Nephron progenitor cell (in vitro differentiated cells): ENCODE results near the gene TRIM63.

Experiments
- DNase-seq: peaks from one replicate; pipeline ENCODE4 v3.0.0; 2021
- H3K27ac Mint-ChIP-seq: 2 replicates; pipeline ENCODE4 v1.8.0; 2021; ENCODE audit warnings: mild to moderate bottlenecking, moderate library complexity, mixed read lengths
- H3K27me3 Mint-ChIP-seq: 2 replicates; pipeline ENCODE4 v1.8.0; 2021; ENCODE audit warnings: mild to moderate bottlenecking, low read depth, mixed read lengths; ENCODE audit not compliant: poor library complexity
- H3K36me3 Mint-ChIP-seq: 2 replicates; pipeline ENCODE4 v1.8.0; 2021; ENCODE audit warnings: low read depth, mixed read lengths
- H3K4me1 Mint-ChIP-seq: 2 replicates; pipeline ENCODE4 v1.8.0; 2021; ENCODE audit warnings: mixed read lengths
- H3K4me3 Mint-ChIP-seq: 2 replicates; pipeline ENCODE4 v1.8.0; 2021; ENCODE audit warnings: mild to moderate bottlenecking, moderate library complexity, mixed read lengths
- H3K9me3 Mint-ChIP-seq: 2 replicates; pipeline ENCODE4 v1.8.0; 2021; ENCODE audit warnings: mild to moderate bottlenecking, moderate library complexity, mixed read lengths
- CTCF ChIP-seq: fragments of 200-600 bp; sonication (generic); IDR thresholded peaks from 2 replicates; pipeline ENCODE4 v1.5.0; 2021; ENCODE audit warnings: antibody characterized with exemption

TRIM63 gene

DNA sequence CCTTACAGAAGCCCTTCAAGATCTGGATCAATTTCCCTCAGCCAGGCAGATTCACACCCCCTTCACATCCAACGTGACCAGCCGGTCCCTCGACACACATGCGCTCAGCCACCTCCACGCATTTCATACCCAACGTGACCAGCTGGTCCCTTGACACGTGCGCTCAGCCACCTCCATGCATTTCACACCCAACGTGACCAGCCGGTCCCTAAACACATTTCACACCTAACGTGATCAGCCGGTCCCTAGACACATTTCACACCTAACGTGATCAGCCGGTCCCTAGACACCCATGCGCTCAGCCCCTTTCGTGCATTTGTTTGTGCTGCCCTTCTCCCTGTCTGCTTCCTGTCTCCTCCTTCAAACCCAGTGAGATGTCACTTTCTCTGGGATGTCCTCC, 60.7 kb downstream of the TRIM63 start:
- H3K4me3 Mint-ChIP-seq: no peak overlapping the region
- H3K27me3 Mint-ChIP-seq: peaks cover 9% of the 10 kb centered on the region
- H3K36me3 Mint-ChIP-seq: no peaks in the 10 kb centered on the region
- peaks cover 39% of the 10 kb centered on the region for H3K4me1 Mint-ChIP-seq
- H3K27ac Mint-ChIP-seq: no peak overlapping the region
- DNase-seq: no peak
- TF ChIP-seq CTCF: no peak
- no peaks in the 10 kb centered on the region for H3K9me3 Mint-ChIP-seq

DNA sequence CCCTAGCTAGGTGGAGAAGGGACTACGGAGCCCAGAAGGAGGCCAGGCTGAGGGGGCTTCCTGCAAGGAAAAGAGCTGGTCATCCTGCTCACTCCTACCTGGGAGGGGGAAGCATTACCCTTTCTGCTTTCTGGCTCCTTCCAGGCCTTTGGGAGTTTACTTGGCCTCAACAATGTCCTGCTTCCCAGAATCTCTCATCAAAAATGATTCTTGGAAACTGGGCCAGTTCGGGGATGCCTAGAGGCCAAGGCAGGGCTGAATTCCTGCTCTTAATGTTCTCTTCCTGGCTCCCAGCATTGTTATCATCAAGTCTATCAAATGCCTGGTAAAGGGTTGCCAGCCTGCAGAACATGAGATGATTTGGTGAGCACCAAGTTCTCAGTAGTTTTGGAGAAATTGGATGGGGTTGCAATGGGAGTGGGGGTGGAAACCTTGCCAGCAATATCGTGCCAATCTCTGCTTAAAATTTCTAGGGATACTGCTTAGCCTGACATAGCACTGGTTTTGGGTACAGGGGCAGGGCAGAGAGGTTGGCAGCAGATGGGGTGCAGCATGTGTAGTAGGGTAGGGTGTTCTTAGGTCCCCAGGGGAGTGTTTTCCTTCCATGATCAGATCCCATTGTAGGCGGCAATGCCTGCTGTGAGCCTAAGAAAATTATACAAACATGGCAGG, 61.9 kb downstream of the TRIM63 start:
- DNase-seq: no peak
- Mint-ChIP-seq H3K27ac (no peak overlapping the region), H3K9me3 (no peaks in the 10 kb centered on the region), H3K4me1 (peaks cover 29% of the 10 kb centered on the region), H3K4me3 (no peak overlapping the region), H3K27me3 (peaks cover 9% of the 10 kb centered on the region), H3K36me3 (no peaks in the 10 kb centered on the region)
- no peak for TF ChIP-seq CTCF

DNA sequence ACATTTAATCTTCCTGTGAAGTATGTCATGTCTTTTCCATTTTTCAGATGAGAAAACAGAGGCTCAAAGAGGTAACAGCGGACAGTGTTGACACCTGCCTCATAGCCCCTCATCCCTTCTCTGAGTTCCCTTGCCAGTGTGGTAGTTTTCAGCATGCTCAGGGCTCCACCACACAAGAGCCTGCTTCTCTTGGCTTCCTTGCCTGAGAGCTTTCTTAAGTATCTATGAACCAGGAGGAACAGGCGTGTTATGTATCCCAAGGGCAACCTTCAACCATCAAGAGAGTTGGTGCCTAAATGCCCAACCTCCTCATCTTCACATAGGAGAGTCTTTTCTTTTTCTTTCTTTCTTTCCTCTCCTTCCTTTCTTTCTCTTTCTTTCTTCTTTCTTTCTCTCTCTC, 63.7 kb downstream of the TRIM63 start:
- Mint-ChIP-seq H3K9me3 (no peaks in the 10 kb centered on the region), H3K4me1 (peaks cover 30% of the 10 kb centered on the region), H3K4me3 (no peak overlapping the region), H3K27me3 (peaks cover 9% of the 10 kb centered on the region), H3K36me3 (no peaks in the 10 kb centered on the region), H3K27ac (no peak overlapping the region)
- no peak for DNase-seq
- no peak for TF ChIP-seq CTCF

- Mint-ChIP-seq H3K4me3 (no peak overlapping the region), H3K36me3 (no peaks in the 10 kb centered on the region), H3K9me3 (no peaks in the 10 kb centered on the region), H3K27ac (no peak overlapping the region), H3K4me1 (peaks cover 35% of the 10 kb centered on the region), H3K27me3 (peaks cover 9% of the 10 kb centered on the region)
- no peak for TF ChIP-seq CTCF
- no peak for DNase-seq
Observed at GRCh38 chr1:26003262-26003661, 64.2 kb downstream of the TRIM63 start.
